Type B pancreatic cell (in vitro differentiated cells): ENCODE measurements around the gene WNT9B. TPM values are rescaled to one million over a fixed set of nuclear protein-coding genes. Genes with fewer than 3 reads are reported as not detected.
"Not testable (repeated sequence)": the region's sequence is repeated elsewhere in the genome, so short reads cannot be mapped to it uniquely, and the experiment has no call there.

Experiments
- DNase-seq: peaks from one replicate; pipeline ENCODE4 v3.0.0; 2021; ENCODE audit warnings: mixed read lengths; ENCODE audit not compliant: unreplicated experiment; ENCODE audit errors: extremely low spot score
- H3K27ac Mint-ChIP-seq: 2 replicates; pipeline ENCODE4 v1.8.0; 2021; ENCODE audit warnings: mild to moderate bottlenecking, mixed read lengths
- H3K27me3 Mint-ChIP-seq: 2 replicates; pipeline ENCODE4 v1.8.0; 2021; ENCODE audit warnings: mixed read lengths
- H3K36me3 Mint-ChIP-seq: 2 replicates; pipeline ENCODE4 v1.8.0; 2021; ENCODE audit warnings: mixed read lengths
- H3K4me1 Mint-ChIP-seq: one replicate; pipeline ENCODE4 v1.8.0; 2021; ENCODE audit warnings: mixed read lengths; ENCODE audit not compliant: unreplicated experiment
- H3K4me3 Mint-ChIP-seq: 2 replicates; pipeline ENCODE4 v1.8.0; 2021; ENCODE audit warnings: mild to moderate bottlenecking, mixed read lengths
- H3K9me3 Mint-ChIP-seq: 2 replicates; pipeline ENCODE4 v1.8.0; 2021; ENCODE audit warnings: mixed read lengths
- CTCF ChIP-seq: fragments of 200-600 bp; sonication (generic); conservative IDR thresholded peaks from 2 replicates; pipeline ENCODE4 v1.5.0; 2021; ENCODE audit warnings: antibody characterized with exemption, mild to moderate bottlenecking
- total RNA-seq: library from RNA; stranded (reverse); gene quantifications from 2 replicates; pipeline ENCODE4 v1.2.1, GENCODE V29; 2021; ENCODE audit warnings: low replicate concordance

WNT9B gene
- total RNA-seq, 1 donor from 2014 or later = 0.89 TPM

- Mint-ChIP-seq H3K9me3 (no peaks in the 10 kb centered on the region), H3K4me1 (peaks cover 34% of the 10 kb centered on the region), H3K4me3 (no peak overlapping the region), H3K27ac (no peak overlapping the region), H3K27me3 (peaks cover 13% of the 10 kb centered on the region), H3K36me3 (no peaks in the 10 kb centered on the region)
- no peak for DNase-seq
- TF ChIP-seq CTCF = no peak
Measured at GRCh38 chr17:46833840-46834208, 17.6 kb upstream of the WNT9B start.

- H3K4me3 Mint-ChIP-seq = no peak overlapping the region
- peaks cover 34% of the 10 kb centered on the region for H3K4me1 Mint-ChIP-seq
- no peak for DNase-seq
- peaks cover 13% of the 10 kb centered on the region for H3K27me3 Mint-ChIP-seq
- no peak overlapping the region for H3K27ac Mint-ChIP-seq
- no peak for TF ChIP-seq CTCF
- H3K9me3 Mint-ChIP-seq = no peaks in the 10 kb centered on the region
- H3K36me3 Mint-ChIP-seq = no peaks in the 10 kb centered on the region
Measured at GRCh38 chr17:46834846-46835245, 16.5 kb upstream of the WNT9B start.

GRCh38 chr17:46836500-46836899 is 14.9 kb upstream of the WNT9B start:
- H3K27me3 Mint-ChIP-seq = peaks cover 25% of the 10 kb centered on the region
- H3K4me3 Mint-ChIP-seq = no peak overlapping the region
- no peaks in the 10 kb centered on the region for H3K36me3 Mint-ChIP-seq
- H3K4me1 Mint-ChIP-seq = peaks cover 30% of the 10 kb centered on the region
- no peak for DNase-seq
- no peak for TF ChIP-seq CTCF
- H3K27ac Mint-ChIP-seq = no peak overlapping the region
- no peaks in the 10 kb centered on the region for H3K9me3 Mint-ChIP-seq

GRCh38 chr17:46837521-46837920 is 13.9 kb upstream of the WNT9B start:
- H3K9me3 Mint-ChIP-seq = peaks cover under 1% of the 10 kb centered on the region
- no peak overlapping the region for H3K27ac Mint-ChIP-seq
- no peak for TF ChIP-seq CTCF
- H3K4me1 Mint-ChIP-seq = peaks cover 25% of the 10 kb centered on the region
- DNase-seq = no peak
- no peak overlapping the region for H3K4me3 Mint-ChIP-seq
- no peaks in the 10 kb centered on the region for H3K36me3 Mint-ChIP-seq
- peaks cover 24% of the 10 kb centered on the region for H3K27me3 Mint-ChIP-seq

- Mint-ChIP-seq H3K9me3 (peaks cover 11% of the 10 kb centered on the region), H3K4me3 (no peak overlapping the region), H3K4me1 (peaks cover 11% of the 10 kb centered on the region), H3K36me3 (no peaks in the 10 kb centered on the region), H3K27ac (no peak overlapping the region), H3K27me3 (peaks cover 27% of the 10 kb centered on the region)
- no peak for TF ChIP-seq CTCF
- no peak for DNase-seq
Measured at GRCh38 chr17:46839211-46839610, 12.2 kb upstream of the WNT9B start.

GRCh38 chr17:46840596-46840995 is 10.8 kb upstream of the WNT9B start:
- H3K27ac Mint-ChIP-seq, H3K36me3 Mint-ChIP-seq, H3K4me1 Mint-ChIP-seq, DNase-seq: not testable (repeated sequence)
- peaks cover 30% of the 10 kb centered on the region for H3K27me3 Mint-ChIP-seq
- H3K9me3 Mint-ChIP-seq = peaks cover 11% of the 10 kb centered on the region
- H3K4me3 Mint-ChIP-seq = peak overlapping the region; percentile 12
